Bronchial epithelial cell (primary cell): ENCODE results near the gene SMAD7. TPM values are rescaled to one million over a fixed set of nuclear protein-coding genes. Genes with fewer than 3 reads are reported as not detected.

ENCODE experiments used
- DNase-seq: peaks from one replicate; pipeline ENCODE4 v3.0.0-alpha.2; 2010; ENCODE audit warnings: low read depth
- FAIRE-seq: peaks from 2 replicates; lab custom pipeline; 2011; peaks lifted over from hg19 to GRCh38; lab: Jason Lieb, UNC
- H3K27me3 ChIP-seq: 2 replicates; pipeline ENCODE4 v1.5.1; 2011; ENCODE audit warnings: low read length; ENCODE audit not compliant: control insufficient read depth, insufficient read depth
- H3K36me3 ChIP-seq: 2 replicates; pipeline ENCODE4 v1.5.1; 2011; ENCODE audit warnings: low read length; ENCODE audit not compliant: control insufficient read depth, insufficient read depth
- H3K4me3 ChIP-seq: 2 replicates; pipeline ENCODE4 v1.5.1; 2011; ENCODE audit warnings: mild to moderate bottlenecking, low read depth, low read length, control low read depth
- CTCF ChIP-seq: IDR thresholded peaks from 2 replicates; pipeline ENCODE4 v1.5.1; 2011; ENCODE audit warnings: mild to moderate bottlenecking, moderate library complexity, low read length, control low read depth, inconsistent platforms; ENCODE audit not compliant: insufficient read depth, severe bottlenecking
- total RNA-seq: library from RNA; depleted of rRNA; stranded (reverse); fragments of >200 nt; gene quantifications from 2 replicates; pipeline ENCODE4 v1.2.1, GENCODE V29; 2014

Gene SMAD7
- total RNA-seq, 1 donor from 2014 or later = 19.2 TPM

GRCh38 chr18:48885924-48886400 is 64.8 kb downstream of the SMAD7 start:
- DNase-seq = no peak
- Histone ChIP-seq H3K27me3 (no peaks in the 10 kb centered on the region), H3K4me3 (no peak overlapping the region), H3K36me3 (no peaks in the 10 kb centered on the region)
- no peak for FAIRE-seq
- no peak for TF ChIP-seq CTCF

- no peaks in the 10 kb centered on the region for H3K36me3 ChIP-seq
- no peaks in the 10 kb centered on the region for H3K27me3 ChIP-seq
- no peak for DNase-seq
- no peak for FAIRE-seq
- TF ChIP-seq CTCF = no peak
- H3K4me3 ChIP-seq = no peak overlapping the region
Observed at GRCh38 chr18:48885266-48885923, 65.4 kb downstream of the SMAD7 start.

GRCh38 chr18:48884771-48885170 is 66.0 kb downstream of the SMAD7 start:
- Histone ChIP-seq H3K36me3 (no peaks in the 10 kb centered on the region), H3K27me3 (no peaks in the 10 kb centered on the region), H3K4me3 (no peak overlapping the region)
- DNase-seq (no peak), FAIRE-seq (no peak)
- TF ChIP-seq CTCF = no peak

GRCh38 chr18:48884306-48884705 is 66.5 kb downstream of the SMAD7 start:
- no peak for TF ChIP-seq CTCF
- Histone ChIP-seq H3K4me3 (no peak overlapping the region), H3K36me3 (no peaks in the 10 kb centered on the region), H3K27me3 (no peaks in the 10 kb centered on the region)
- no peak for DNase-seq
- FAIRE-seq = no peak

- no peaks in the 10 kb centered on the region for H3K27me3 ChIP-seq
- no peaks in the 10 kb centered on the region for H3K36me3 ChIP-seq
- H3K4me3 ChIP-seq = no peak overlapping the region
- DNase-seq = no peak
- no peak for FAIRE-seq
- no peak for TF ChIP-seq CTCF
Observed at GRCh38 chr18:48882379-48882778, 68.4 kb downstream of the SMAD7 start.

- FAIRE-seq = no peak
- H3K36me3 ChIP-seq = no peaks in the 10 kb centered on the region
- no peak for DNase-seq
- TF ChIP-seq CTCF = no peak
- no peak overlapping the region for H3K4me3 ChIP-seq
- no peaks in the 10 kb centered on the region for H3K27me3 ChIP-seq
Observed at GRCh38 chr18:48880931-48881330, 69.8 kb downstream of the SMAD7 start.
